ENCODE results near the gene FDXACB1.

The FDXACB1 gene

GRCh38 chr11:111878849-111879636 is at the start of gene FDXACB1, which contains the start of gene CFAP68:
FDXACB1 (minus strand) TSS chr11:111879165; CDS start chr11:111879132, 33 bp downstream.
CFAP68 (plus strand) TSS chr11:111879541; CDS start chr11:111879561, 20 bp downstream.
- DNase-seq (ENCODE audit: low read depth in 4 of 4, low spot score in 1 of 4), result peak; percentile 79 to 96 (median 90)

DNA sequence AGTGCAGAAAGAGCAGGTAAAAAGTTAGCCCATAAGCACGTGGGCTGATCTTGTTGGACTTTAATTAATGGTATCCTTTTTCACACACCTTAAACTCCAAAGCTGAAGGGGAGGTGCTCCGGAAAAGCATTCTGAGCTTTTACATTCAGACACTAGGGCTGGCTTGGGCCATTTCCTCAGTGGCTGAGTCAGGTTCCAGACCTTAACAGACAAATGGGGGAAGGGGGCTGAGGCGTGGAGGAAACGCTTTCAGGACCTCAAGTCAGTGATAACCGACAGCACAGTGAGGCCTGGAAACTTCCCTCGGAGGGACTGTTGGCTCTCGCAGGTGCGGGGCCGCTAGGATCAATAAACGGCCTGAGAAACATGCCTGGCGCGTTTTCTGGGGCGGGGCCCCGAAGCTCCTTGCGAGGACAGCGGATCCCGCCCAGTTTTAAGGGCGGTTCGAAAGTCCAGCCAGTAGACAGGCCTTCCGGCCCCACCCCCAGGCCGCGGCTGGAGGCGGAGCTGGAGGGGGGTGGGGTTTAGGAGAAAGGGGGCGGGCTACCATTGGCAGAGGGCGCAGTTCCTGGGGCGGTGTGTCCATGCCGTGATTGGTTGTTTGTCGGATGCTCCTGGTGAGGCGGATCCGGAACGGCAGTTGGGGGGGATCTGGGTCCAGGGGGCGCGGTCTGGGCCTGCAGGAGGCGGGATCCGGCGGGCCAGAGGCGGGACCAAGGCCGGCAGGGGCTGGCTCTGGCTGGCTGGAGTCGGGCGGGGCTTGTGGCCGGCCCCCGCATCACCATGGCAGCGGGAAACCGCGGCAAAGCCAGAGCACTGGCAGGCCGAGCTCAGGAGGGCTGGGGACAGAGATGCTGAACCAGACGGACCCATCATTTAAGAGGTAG is 47.8 kb upstream of the FDXACB1 start:
- DNase-seq (ENCODE audit: low read depth in 4 of 4, low spot score in 1 of 4), result peak; percentile 84 to 91 (median 86)

GRCh38 chr11:111925953-111926352 is 47.0 kb upstream of the FDXACB1 start:
- no peak for DNase-seq (ENCODE audit: low read depth in 4 of 4, low spot score in 1 of 4)

- DNase-seq (ENCODE audit: low read depth in 4 of 4, low spot score in 1 of 4), result no peak
Observed at GRCh38 chr11:111923951-111924350, 45.0 kb upstream of the FDXACB1 start.

GRCh38 chr11:111923351-111923788 is 44.4 kb upstream of the FDXACB1 start:
- DNase-seq (ENCODE audit: low read depth in 4 of 4, low spot score in 1 of 4), result no peak

- DNase-seq (ENCODE audit: low read depth in 4 of 4, low spot score in 1 of 4), result no peak
Observed at GRCh38 chr11:111922803-111923202, 43.8 kb upstream of the FDXACB1 start.

GRCh38 chr11:111921541-111922230 is 42.7 kb upstream of the FDXACB1 start:
- DNase-seq (ENCODE audit: low read depth in 4 of 4, low spot score in 1 of 4), result no peak

- DNase-seq (ENCODE audit: low read depth in 4 of 4, low spot score in 1 of 4), result no peak
Observed at GRCh38 chr11:111920908-111921307, 41.9 kb upstream of the FDXACB1 start.

- DNase-seq (ENCODE audit: low read depth in 4 of 4, low spot score in 1 of 4), result no peak
Observed at GRCh38 chr11:111918390-111919256, 39.7 kb upstream of the FDXACB1 start, which contains the start of gene C11orf52. C11orf52 (plus strand) TSS chr11:111918913; CDS start chr11:111918973, 60 bp downstream.

DNA sequence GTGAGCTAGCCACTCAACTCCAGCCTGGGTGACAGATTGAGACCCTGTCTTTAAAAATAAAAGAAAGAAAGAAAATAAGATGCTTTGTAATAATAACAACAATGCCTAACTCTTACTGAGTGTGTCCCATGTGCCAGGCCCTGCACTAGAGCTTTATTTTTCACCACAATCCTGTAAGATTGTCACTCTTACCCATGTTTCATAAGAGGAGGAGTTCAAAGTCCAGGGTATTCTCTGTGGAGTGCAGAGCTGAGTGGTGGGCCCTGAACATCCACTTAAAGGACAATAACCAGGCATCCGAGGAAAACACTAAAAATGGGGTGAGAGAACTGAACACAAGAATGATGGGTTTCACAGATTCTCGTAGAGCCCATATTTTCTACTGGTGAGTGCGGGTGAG is 38.8 kb upstream of the FDXACB1 start:
- DNase-seq (ENCODE audit: low read depth in 4 of 4, low spot score in 1 of 4), result no peak

DNA sequence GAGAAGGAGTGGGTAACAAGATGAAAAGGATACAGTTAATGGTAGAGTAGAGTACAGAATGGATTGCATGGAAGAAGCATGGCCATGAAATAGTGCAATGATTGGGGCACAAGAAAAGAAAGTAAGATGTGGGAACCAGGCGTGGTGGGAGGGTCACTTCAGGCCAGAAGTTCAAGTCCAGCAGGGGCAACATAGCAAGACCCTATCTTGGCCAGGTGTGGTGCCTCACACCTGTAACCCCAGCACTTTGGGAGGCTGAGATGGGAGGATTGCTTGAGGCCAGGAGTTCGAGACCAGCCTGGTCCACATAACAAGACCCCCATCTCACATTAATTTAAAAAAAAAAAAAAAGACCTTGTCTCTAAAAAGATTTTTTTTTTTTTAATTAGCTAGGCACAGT is 38.3 kb upstream of the FDXACB1 start:
- no peak for DNase-seq (ENCODE audit: low read depth in 4 of 4, low spot score in 1 of 4)

DNA sequence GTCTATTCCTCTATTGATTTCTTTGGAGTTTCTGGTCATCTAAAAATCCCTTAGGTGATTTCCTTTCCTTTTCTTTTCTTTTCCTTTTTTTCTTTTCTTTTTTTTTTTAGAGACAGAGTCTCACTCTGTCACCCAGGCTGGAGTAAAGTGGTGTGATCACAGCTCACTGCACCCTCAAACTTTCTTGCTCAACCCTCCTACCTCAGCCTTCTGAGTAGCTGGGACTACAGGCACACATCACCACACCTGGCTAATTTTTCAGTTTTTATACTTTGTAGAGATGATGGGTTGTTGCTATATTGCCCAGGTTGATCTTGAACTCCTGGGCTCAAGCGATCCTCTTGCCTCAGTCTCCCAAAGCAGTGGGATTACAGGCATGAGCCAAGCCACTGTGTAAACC is 37.8 kb upstream of the FDXACB1 start:
- no peak for DNase-seq (ENCODE audit: low read depth in 4 of 4, low spot score in 1 of 4)

- DNase-seq (ENCODE audit: low read depth in 4 of 4, low spot score in 1 of 4), result no peak
Observed at GRCh38 chr11:111913997-111914396, 35.0 kb upstream of the FDXACB1 start.

DNA sequence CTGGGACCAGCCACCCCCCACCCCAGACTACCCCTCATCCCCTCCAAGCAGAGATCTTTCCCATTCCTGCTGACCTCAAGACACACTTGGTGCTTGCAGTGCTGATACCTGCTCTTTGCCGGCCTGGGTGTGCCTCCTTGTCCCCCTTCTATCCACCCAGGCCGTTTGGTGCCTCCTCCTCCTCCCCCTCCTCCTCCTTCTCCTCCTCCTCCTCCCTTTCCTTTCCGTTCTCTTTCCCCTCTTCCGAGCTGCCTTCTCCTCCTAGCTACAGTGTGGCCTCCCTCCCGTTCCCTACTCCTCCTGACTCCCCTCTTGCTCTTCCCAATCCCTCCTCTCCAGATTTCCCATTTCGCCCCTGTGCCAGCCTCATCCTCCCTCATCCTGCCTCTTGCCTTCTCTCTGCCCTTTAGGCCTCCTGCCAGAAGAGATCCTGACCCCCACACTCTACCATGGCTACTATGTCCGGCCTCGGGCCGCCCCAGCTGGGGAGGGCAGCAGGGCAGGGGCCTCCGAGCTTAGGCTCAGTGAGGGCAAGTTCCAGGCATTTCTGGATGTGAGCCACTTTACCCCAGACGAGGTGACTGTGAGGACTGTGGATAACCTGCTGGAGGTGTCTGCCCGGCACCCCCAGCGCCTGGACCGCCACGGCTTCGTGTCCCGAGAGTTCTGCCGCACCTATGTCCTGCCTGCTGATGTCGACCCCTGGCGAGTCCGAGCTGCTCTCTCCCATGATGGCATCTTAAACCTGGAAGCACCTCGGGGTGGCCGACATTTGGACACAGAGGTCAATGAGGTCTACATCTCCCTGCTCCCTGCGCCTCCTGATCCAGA is 34.3 kb upstream of the FDXACB1 start:
- no peak for DNase-seq (ENCODE audit: low read depth in 4 of 4, low spot score in 1 of 4)

DNA sequence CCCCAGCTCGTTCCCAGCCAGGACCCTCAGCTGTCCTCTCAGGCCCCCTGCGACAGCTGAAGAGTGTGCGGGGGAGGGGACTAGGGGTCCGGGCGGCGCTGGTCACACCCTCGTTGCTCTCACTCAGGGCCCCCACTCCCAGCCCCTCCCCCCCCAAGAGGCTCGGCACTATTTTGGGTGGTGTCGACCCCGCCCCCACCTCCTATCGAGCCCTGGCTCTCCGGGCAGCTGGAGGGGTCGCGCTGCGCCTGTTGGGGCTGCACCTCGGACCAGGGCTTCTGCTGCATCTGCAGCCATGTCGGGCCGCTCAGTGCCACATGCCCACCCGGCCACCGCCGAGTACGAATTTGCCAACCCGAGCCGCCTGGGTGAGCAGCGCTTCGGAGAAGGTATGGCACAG is 33.6 kb upstream of the FDXACB1 start, which contains the start of gene HSPB2:
TSS of gene HSPB2 (plus strand) at position 200 of the 400 bp plus-strand sequence. CDS start at position 296, 96 bp downstream.
- no peak for DNase-seq (ENCODE audit: low read depth in 4 of 4, low spot score in 1 of 4)

- DNase-seq (ENCODE audit: low read depth in 4 of 4, low spot score in 1 of 4), result no peak
Observed at GRCh38 chr11:111911563-111912401, 32.8 kb upstream of the FDXACB1 start, which contains the start of gene CRYAB. CRYAB (minus strand) TSS chr11:111911770; CDS start chr11:111911724, 46 bp downstream.

DNA sequence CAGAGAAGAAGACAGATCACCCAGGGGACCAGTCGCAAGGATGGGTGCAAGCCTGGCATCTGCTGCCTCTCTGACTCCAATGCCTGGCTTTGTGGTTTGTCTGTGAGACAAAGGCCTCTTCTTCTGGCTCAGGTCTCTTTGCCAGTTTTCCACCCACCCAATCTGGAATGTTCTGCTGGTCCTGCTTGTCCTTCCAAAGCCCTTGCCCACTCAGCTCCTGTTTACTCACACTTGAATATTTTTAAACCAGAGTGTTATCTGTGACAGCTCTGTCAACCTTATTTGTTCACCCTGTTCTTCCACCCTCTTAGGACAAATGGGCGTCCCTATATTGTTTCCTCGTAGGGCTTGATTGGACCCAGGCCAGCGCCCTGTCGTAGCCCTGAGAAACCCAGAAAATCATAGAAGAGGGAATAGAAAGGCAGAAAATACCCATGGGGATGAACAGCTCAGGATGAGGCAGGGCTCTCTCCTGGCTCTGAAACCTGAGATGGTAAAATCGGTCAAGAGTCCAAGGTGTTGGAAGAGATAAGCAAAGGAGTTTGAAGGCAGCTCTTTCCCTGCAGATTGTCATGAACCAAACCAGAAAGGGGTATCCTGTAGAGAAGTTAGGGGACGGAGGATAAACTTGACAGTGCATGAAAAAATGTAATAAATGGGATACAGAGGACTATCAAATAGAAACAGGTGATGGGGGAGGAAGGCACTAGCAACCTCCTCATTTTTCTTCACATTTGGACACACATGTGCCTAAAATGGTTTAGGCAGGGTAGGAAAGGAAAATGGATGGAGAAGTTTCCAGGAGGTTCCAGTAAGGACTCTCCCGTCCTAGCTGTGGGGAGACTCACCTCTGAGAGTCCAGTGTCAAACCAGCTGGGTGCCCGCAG is 32.0 kb upstream of the FDXACB1 start:
- DNase-seq (ENCODE audit: low read depth in 4 of 4, low spot score in 1 of 4), result no peak
